Smooth muscle cell (in vitro differentiated cells): ENCODE measurements around the gene MRPL39. TPM values are rescaled to one million over a fixed set of nuclear protein-coding genes. Genes with fewer than 3 reads are reported as not detected.

Experiments used
- DNase-seq: peaks from one replicate; lab custom pipeline; 2025; ENCODE audit not compliant: unreplicated experiment; lab: John Stamatoyannopoulos, UW
- H2AFZ ChIP-seq: fragments of 200-600 bp; sonication (generic); 2 replicates; pipeline ENCODE4 v1.6.0; 2016; ENCODE audit warnings: antibody characterized with exemption, low read depth, mild to moderate bottlenecking
- H3F3A ChIP-seq: fragments of 200-600 bp; sonication (generic); 2 replicates; pipeline ENCODE4 v1.6.0; 2017; ENCODE audit warnings: antibody characterized with exemption, low read depth
- H3K27ac ChIP-seq: fragments of 200-600 bp; sonication (generic); 2 replicates; pipeline ENCODE4 v1.5.1; 2016; ENCODE audit warnings: low read depth, mild to moderate bottlenecking
- H3K27me3 ChIP-seq: fragments of 200-600 bp; sonication (generic); 2 replicates; pipeline ENCODE4 v1.6.1; 2016; ENCODE audit warnings: low read depth, mild to moderate bottlenecking
- H3K36me3 ChIP-seq: fragments of 200-600 bp; sonication (generic); 2 replicates; pipeline ENCODE4 v1.5.1; 2016; ENCODE audit warnings: low read depth
- H3K4me1 ChIP-seq: fragments of 200-600 bp; sonication (generic); 2 replicates; pipeline ENCODE4 v1.5.1; 2016; ENCODE audit warnings: low read depth
- H3K4me2 ChIP-seq: fragments of 200-600 bp; sonication (generic); 2 replicates; pipeline ENCODE4 v1.6.0; 2016; ENCODE audit warnings: mild to moderate bottlenecking
- H3K4me3 ChIP-seq: fragments of 200-600 bp; sonication (generic); 2 replicates; pipeline ENCODE4 v1.5.1; 2016; ENCODE audit warnings: mild to moderate bottlenecking
- H3K79me2 ChIP-seq: fragments of 200-600 bp; sonication (generic); 2 replicates; pipeline ENCODE4 v1.6.0; 2016; ENCODE audit warnings: low read depth, mild to moderate bottlenecking
- H3K9ac ChIP-seq: fragments of 200-600 bp; sonication (generic); 2 replicates; pipeline ENCODE4 v1.6.0; 2016; ENCODE audit warnings: low read depth
- H3K9me3 ChIP-seq: fragments of 200-600 bp; sonication (generic); replicated peaks from 2 replicates; pipeline ENCODE4 v1.5.1; 2016; ENCODE audit warnings: low read depth
- H4K20me1 ChIP-seq: fragments of 200-600 bp; sonication (generic); 2 replicates; pipeline ENCODE4 v1.6.0; 2016; ENCODE audit warnings: low read depth
- CTCF ChIP-seq: fragments of 200-600 bp; sonication (generic); IDR thresholded peaks from 2 replicates; pipeline ENCODE4 v1.5.1; 2017; ENCODE audit warnings: borderline replicate concordance, mild to moderate bottlenecking, antibody characterized with exemption; ENCODE audit not compliant: insufficient read depth, poor library complexity, severe bottlenecking
- WGBS: methylation state at CpG from one replicate; pipeline ENCODE4 v1.1.7; 2016; ENCODE audit warnings: low lambda C conversion rate; 5-methylcytosine and 5-hydroxymethylcytosine counted together
- polyA plus RNA-seq: library from polyadenylated mRNA; unstranded; fragments of >200 nt; fragmentation: Nextera tagmentation; extraction: Ambion mirVana; gene quantifications from 2 replicates; pipeline ENCODE4 v1.2.1, GENCODE V29; 2016
- total RNA-seq: library from RNA; depleted of rRNA; stranded (reverse); fragments of >200 nt; gene quantifications from 2 replicates; pipeline ENCODE4 v1.2.3, GENCODE V29; 2014

The MRPL39 gene
- total and polyA plus RNA-seq, 2 experiments from 2014 or later: 48.1 to 62.0 TPM

GRCh38 chr21:25573409-25574206 is 33.7 kb downstream of the MRPL39 start:
- Histone ChIP-seq H3K27me3 (no peaks in the 10 kb centered on the region), H3K27ac (peak overlapping the region; percentile 35), H3K4me3 (no peak overlapping the region), H3K9me3 (no peaks in the 10 kb centered on the region), H3F3A (no peaks in the 10 kb centered on the region), H3K4me1 (peaks cover under 1% of the 10 kb centered on the region), H2AFZ (no peak overlapping the region), H4K20me1 (peaks cover 3% of the 10 kb centered on the region), H3K79me2 (no peaks in the 10 kb centered on the region), H3K36me3 (no peaks in the 10 kb centered on the region), H3K4me2 (peak overlapping the region; percentile 19), H3K9ac (no peak overlapping the region)
- no peak for TF ChIP-seq CTCF
- 54% methylated on average over 6 of the region's 6 CpGs for WGBS
- DNase-seq: no peak

- no peak overlapping the region for H2AFZ ChIP-seq
- H3K27me3 ChIP-seq: no peaks in the 10 kb centered on the region
- peaks cover 6% of the 10 kb centered on the region for H3K4me1 ChIP-seq
- H3K9ac ChIP-seq: no peak overlapping the region
- H4K20me1 ChIP-seq: peaks cover 3% of the 10 kb centered on the region
- no peaks in the 10 kb centered on the region for H3K79me2 ChIP-seq
- no peaks in the 10 kb centered on the region for H3K9me3 ChIP-seq
- no peak for DNase-seq
- no peaks in the 10 kb centered on the region for H3K36me3 ChIP-seq
- H3F3A ChIP-seq: no peaks in the 10 kb centered on the region
- TF ChIP-seq CTCF: no peak
- WGBS: 94% methylated on average over 3 of the region's 3 CpGs
- H3K4me3 ChIP-seq: no peak overlapping the region
- H3K4me2 ChIP-seq: peak overlapping the region; percentile 19
- no peak overlapping the region for H3K27ac ChIP-seq
Measured at GRCh38 chr21:25572861-25573310, 34.4 kb downstream of the MRPL39 start.

- H3K4me3 ChIP-seq: no peak overlapping the region
- no peaks in the 10 kb centered on the region for H3F3A ChIP-seq
- DNase-seq: no peak
- H3K27me3 ChIP-seq: no peaks in the 10 kb centered on the region
- H3K79me2 ChIP-seq: no peaks in the 10 kb centered on the region
- H3K9ac ChIP-seq: no peak overlapping the region
- no peak overlapping the region for H3K4me2 ChIP-seq
- no peaks in the 10 kb centered on the region for H3K36me3 ChIP-seq
- H4K20me1 ChIP-seq: peaks cover 3% of the 10 kb centered on the region
- peaks cover 6% of the 10 kb centered on the region for H3K4me1 ChIP-seq
- H3K9me3 ChIP-seq: no peaks in the 10 kb centered on the region
- no peak overlapping the region for H3K27ac ChIP-seq
- TF ChIP-seq CTCF: no peak
- H2AFZ ChIP-seq: no peak overlapping the region
- WGBS: 92% methylated on average over 1 of the region's 1 CpG
Measured at GRCh38 chr21:25571726-25572121, 35.6 kb downstream of the MRPL39 start.

- peaks cover 3% of the 10 kb centered on the region for H4K20me1 ChIP-seq
- H3K36me3 ChIP-seq: no peaks in the 10 kb centered on the region
- H3K9ac ChIP-seq: no peak overlapping the region
- no peaks in the 10 kb centered on the region for H3K9me3 ChIP-seq
- H2AFZ ChIP-seq: no peak overlapping the region
- H3K4me1 ChIP-seq: peaks cover 6% of the 10 kb centered on the region
- no peak for DNase-seq
- WGBS: 94% methylated on average over 4 of the region's 4 CpGs
- H3K4me3 ChIP-seq: no peak overlapping the region
- no peak overlapping the region for H3K27ac ChIP-seq
- no peaks in the 10 kb centered on the region for H3K79me2 ChIP-seq
- no peaks in the 10 kb centered on the region for H3K27me3 ChIP-seq
- no peak overlapping the region for H3K4me2 ChIP-seq
- no peak for TF ChIP-seq CTCF
- H3F3A ChIP-seq: no peaks in the 10 kb centered on the region
Measured at GRCh38 chr21:25569711-25570110, 37.6 kb downstream of the MRPL39 start.
